Body of pancreas (tissue), 4 donors: ENCODE results near the gene NFU1. TPM values are rescaled to one million over a fixed set of nuclear protein-coding genes. Genes with fewer than 3 reads are reported as not detected.

Source experiments
- ATAC-seq: fragments of 150-250 bp; one replicate; pipeline ENCODE4 v1.9.1; 2016
- DNase-seq, 4 donors: peaks; one replicate each; pipeline ENCODE4 v3.0.0-alpha.2; 2019
- H3K27ac ChIP-seq, 4 donors: fragments of 200-600 bp; sonication (generic); 1 replicate in 3 of 4; 2 replicates in 1 of 4; pipeline versions ENCODE4 v1.5.1 to v1.6.1; 2016 to 2019; ENCODE audit warnings: mild to moderate bottlenecking in 1 of 4, mixed read lengths in 1 of 4, moderate library complexity in 1 of 4
- H3K27me3 ChIP-seq, 2 donors: fragments of 200-600 bp; sonication (generic); one replicate each; pipeline ENCODE4 v1.6.0; 2016; ENCODE audit warnings: mild to moderate bottlenecking in 1 of 2
- H3K36me3 ChIP-seq, 2 donors: fragments of 200-600 bp; sonication (generic); replicated peaks in 1 of 2; 2 replicates each; pipeline ENCODE4 v1.5.1; 2016; ENCODE audit warnings: low read depth in 2 of 2; ENCODE audit not compliant: insufficient read depth in 1 of 2
- H3K4me1 ChIP-seq: fragments of 200-600 bp; sonication (generic); one replicate; pipeline ENCODE4 v1.6.0; 2016
- H3K4me3 ChIP-seq, 2 donors: fragments of 200-600 bp; sonication (generic); 1 replicate in 1 of 2; 2 replicates in 1 of 2; pipeline ENCODE4 v1.5.1; 2016 to 2019
- H3K9me3 ChIP-seq, 3 donors: fragments of 200-600 bp; sonication (generic); 1 replicate in 2 of 3; 2 replicates in 1 of 3; pipeline ENCODE4 v1.5.1; 2016
- CTCF ChIP-seq, 7 experiments: fragments of 450-650 bp in 4 of 7; fragments of 200-600 bp in 3 of 7; sonication (generic) in 3 of 7; IDR thresholded peaks; one replicate each; pipeline ENCODE4 v1.5.1; 2016 to 2019; ENCODE audit warnings: antibody characterized with exemption in 7 of 7
- POLR2A ChIP-seq, 3 donors: fragments of 450-650 bp; IDR thresholded peaks; one replicate each; pipeline ENCODE4 v1.6.1; 2016; ENCODE audit warnings: antibody characterized with exemption in 3 of 3, mild to moderate bottlenecking in 2 of 3
- WGBS, 2 donors: methylation state at CpG; one replicate each; pipeline ENCODE4 v1.1.5; 2017; 5-methylcytosine and 5-hydroxymethylcytosine counted together
- intact Hi-C: fragments of 100-400 bp; cut with DNase I; formaldehyde crosslinking; loops from one replicate; pipeline ENCODE4 v1.15.1; 2023
- total RNA-seq, 2 donors: library from RNA; depleted of rRNA; stranded (reverse); fragments of >200 nt; gene quantifications; one replicate each; pipeline ENCODE4 v1.1.0, GENCODE V29; 2016

NFU1 gene
- total RNA-seq, 2 donors from 2014 or later: 12.9 to 29.1 TPM

DNA sequence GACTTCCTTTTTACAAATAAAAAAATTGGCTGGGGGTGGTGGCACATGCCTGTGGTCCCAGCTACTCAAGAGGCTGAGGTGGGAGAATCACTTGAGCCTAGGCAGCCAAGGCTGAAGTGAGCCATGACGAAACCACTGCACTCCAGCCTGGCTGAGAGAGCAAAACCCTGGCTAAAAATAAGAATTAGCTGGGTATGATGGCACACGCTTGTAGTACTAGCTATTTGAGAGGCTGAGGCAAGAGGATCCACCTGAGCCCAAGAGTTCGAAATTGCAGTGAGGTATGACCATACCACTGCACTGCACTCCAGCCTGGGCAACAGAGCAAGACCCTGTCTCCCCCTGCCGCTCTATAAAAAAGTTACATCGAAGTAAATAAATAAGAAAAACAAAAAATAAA is 83.9 kb downstream of the NFU1 start:
- no peak for TF ChIP-seq POLR2A (IDR thresholded peaks at IDR 0.05)
- TF ChIP-seq CTCF (IDR thresholded peaks at IDR 0.05): no peak
- Histone ChIP-seq H3K27me3 (no peaks in the 10 kb centered on the region), H3K4me1 (no peaks in the 10 kb centered on the region), H3K9me3 (no peaks in the 10 kb centered on the region), H3K27ac (no peak overlapping the region), H3K4me3 (no peak overlapping the region), H3K36me3 (peaks cover 6 to 50% of the 10 kb centered on the region in 2 donors)
- 93 to 97% methylated on average over 5 of the region's 5 CpGs for WGBS, 2 donors
- no peak for ATAC-seq
- no peak for DNase-seq
- intact Hi-C loops: no loop called here

DNA sequence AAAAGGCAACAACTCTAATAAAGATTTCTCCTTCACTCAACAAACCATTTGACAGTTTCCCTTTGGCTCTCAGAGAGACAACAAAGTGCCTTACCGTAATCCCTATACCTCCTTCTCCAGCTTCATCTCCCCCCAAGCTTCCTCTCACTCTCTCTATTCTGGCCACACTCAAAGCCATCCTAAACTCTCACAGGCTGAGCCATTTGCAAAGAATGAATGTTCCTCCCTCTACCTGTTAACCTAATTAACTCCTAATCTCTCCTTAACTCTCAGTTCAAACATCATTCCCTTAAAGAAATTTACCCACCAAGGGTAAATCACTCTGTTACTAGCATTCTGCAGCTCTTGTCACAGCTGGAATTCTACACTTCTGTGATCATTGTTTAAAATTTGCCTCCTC is 88.5 kb downstream of the NFU1 start:
- intact Hi-C loops: no loop called here
- TF ChIP-seq POLR2A (IDR thresholded peaks at IDR 0.05) (no peak), CTCF (IDR thresholded peaks at IDR 0.05) (no peak)
- WGBS, 2 donors: 95 to 97% methylated on average over 1 of the region's 1 CpG
- no peak for ATAC-seq
- Histone ChIP-seq H3K27ac (no peak overlapping the region), H3K9me3 (no peaks in the 10 kb centered on the region), H3K4me3 (no peak overlapping the region), H3K27me3 (no peaks in the 10 kb centered on the region), H3K36me3 (peaks cover 4 to 37% of the 10 kb centered on the region in 2 donors), H3K4me1 (no peaks in the 10 kb centered on the region)
- no peak for DNase-seq

Other genes starting within 250 kb of the NFU1 start
- gene GFPT1, start 50.2 kb downstream of the NFU1 start, total RNA-seq: 10 to 100 TPM; 31.6 to 34.6 TPM
- 10 to 100 TPM; 44.6 to 60.0 TPM for gene AAK1, start 206.3 kb upstream of the NFU1 start, total RNA-seq